SKM-1 (cell line): ENCODE data around the gene OR2H2.

Experiments used
- DNase-seq: peaks from one replicate; lab custom pipeline; 2025; ENCODE audit not compliant: unreplicated experiment; lab: John Stamatoyannopoulos, UW

OR2H2 gene

GRCh38 chr6:29584821-29585220 is at the start of gene OR2H2:
Gene OR2H2, plus strand, starts transcription at chr6:29585121. Its CDS starts 2,824 bp downstream, at chr6:29587945.
- DNase-seq = no peak

DNA sequence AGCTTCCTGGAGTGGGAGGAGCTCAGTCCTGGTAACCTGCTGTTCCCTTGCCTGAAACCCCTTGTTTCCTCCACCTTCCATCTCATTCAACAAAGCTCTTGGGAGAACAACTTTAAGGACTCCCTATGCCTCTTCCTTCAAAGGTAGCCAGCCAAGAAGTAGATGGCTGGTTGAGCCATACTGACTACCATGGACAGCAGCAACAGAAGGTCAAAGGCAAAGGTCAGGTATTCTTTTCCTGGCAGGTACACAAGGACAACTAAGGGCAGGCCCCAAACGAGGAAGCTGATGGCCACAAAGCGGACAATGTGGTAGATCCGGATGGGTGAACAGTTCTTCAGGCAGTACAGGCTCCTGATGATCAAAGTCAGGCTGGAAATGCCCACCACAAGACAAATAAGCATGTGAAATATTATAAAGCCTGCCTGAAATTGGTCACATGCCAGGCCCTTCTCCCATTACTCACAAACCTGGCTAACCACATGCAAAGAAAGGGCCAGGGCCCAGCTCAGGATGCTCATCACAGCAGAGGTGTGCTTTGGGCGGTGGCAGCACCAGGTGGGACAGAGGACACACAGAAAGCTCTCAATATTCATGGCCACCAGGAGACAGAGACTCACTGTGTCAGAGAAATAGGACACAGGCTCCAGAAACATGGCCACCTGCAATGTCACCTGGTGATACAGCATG is 47.1 kb upstream of the OR2H2 start:
- no peak for DNase-seq

- no peak for DNase-seq
Observed at GRCh38 chr6:29547573-29547972, 37.3 kb upstream of the OR2H2 start.

- DNase-seq = peak; percentile 55
Observed at GRCh38 chr6:29552512-29553051, 32.3 kb upstream of the OR2H2 start.

GRCh38 chr6:29553268-29554057 is 31.5 kb upstream of the OR2H2 start:
- DNase-seq = peak; percentile 11

- no peak for DNase-seq
Observed at GRCh38 chr6:29554764-29555163, 30.2 kb upstream of the OR2H2 start.

GRCh38 chr6:29557320-29557719 is 27.6 kb upstream of the OR2H2 start:
- no peak for DNase-seq

- DNase-seq = no peak
Observed at GRCh38 chr6:29558439-29559079, 26.4 kb upstream of the OR2H2 start.

DNA sequence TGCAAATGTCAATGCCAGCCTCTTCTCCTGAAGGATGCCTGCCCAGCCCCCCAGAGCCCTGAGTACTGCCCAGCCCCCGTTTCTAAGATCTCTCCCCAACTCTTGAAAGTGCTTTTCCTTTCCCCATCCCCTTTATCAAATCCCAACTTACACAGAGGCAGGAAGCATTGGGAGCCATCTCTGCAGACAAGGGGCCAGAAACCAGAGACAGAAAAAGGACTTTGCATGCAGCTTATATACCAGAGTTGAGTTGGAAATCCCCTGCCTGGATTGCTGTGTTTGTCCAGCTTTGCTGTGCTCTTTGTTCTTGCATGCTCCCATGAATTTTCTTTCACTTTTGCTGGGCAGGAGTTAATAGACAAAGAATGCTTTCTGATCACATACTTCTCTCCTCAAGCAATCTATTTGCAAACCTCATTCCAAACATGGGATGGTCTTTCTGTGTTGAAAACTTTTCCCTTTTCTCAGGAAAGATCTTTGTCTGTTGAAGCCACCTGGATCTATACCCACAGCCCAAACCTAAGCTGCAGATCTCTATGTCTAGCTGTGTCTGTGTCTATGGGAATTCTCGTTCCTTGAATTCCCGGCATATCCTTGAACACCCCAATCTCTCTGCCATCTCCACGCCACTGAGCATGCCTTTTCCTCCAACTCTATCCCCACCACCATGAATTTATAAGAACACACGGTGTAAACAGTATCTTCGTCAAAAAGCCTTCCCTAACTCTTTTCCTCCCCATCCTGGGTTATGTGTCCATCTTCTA is 25.2 kb upstream of the OR2H2 start, which contains the start of gene UBD:
UBD (minus strand) TSS at position 209 of the 764 bp plus-strand sequence; CDS start at position 178, 31 bp downstream.
- no peak for DNase-seq

DNA sequence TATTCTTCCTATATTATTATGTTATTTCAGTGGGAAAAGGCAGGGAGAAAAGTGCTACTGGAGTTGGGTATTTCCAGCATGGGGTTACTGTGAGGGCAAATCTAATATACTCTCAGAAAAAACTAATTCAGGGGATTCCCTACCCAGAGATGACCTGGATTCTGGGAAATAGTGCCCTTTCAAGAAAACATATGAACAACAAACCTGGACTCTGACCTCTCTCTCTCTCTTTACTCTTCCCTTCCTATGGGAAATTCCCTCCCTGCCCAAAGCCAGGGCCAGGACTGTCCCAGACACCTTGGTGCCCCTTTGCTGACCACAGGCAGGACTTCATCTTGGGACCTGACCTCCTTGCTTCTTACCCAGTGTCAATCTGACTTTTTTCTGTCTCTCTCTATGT is 23.8 kb upstream of the OR2H2 start:
- DNase-seq = no peak

GRCh38 chr6:29561606-29562181 is 23.2 kb upstream of the OR2H2 start:
- DNase-seq = no peak

- no peak for DNase-seq
Observed at GRCh38 chr6:29563435-29563965, 21.4 kb upstream of the OR2H2 start.

- no peak for DNase-seq
Observed at GRCh38 chr6:29564875-29565274, 20.0 kb upstream of the OR2H2 start.

- DNase-seq = no peak
Observed at GRCh38 chr6:29566856-29567255, 18.1 kb upstream of the OR2H2 start.

- DNase-seq = no peak
Observed at GRCh38 chr6:29567541-29567940, 17.4 kb upstream of the OR2H2 start.

DNA sequence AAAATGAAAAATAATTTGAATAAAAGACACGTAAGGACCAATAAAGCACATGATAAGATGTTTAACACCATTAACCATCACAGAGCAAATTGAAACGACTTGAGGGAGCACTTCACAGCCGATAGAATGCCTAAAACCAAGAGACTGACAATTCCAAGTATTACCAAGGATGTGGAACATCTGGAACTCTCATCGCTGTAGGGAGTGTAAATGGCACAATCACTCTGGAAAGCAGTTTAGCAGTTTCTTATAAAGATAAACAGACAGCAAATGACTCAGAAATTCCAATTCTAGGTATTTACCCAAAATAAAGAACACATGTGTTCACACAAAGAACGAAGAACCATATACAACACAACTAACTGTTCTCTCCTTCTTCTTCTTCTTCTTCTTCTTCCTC is 16.9 kb upstream of the OR2H2 start:
- no peak for DNase-seq

- no peak for DNase-seq
Observed at GRCh38 chr6:29576056-29576455, 8.9 kb upstream of the OR2H2 start.

GRCh38 chr6:29577544-29577943 is 7.4 kb upstream of the OR2H2 start:
- no peak for DNase-seq

GRCh38 chr6:29589423-29590048 is 4.6 kb downstream of the OR2H2 start:
- DNase-seq = no peak
